Mucosa of gallbladder (tissue), 1 donor: Measurements from ENCODE around the gene ZGLP1. TPM values are rescaled to one million over a fixed set of nuclear protein-coding genes. Genes with fewer than 3 reads are reported as not detected.
A peak's percentile ranks its signal among the peaks of the same experiment; 100 is the strongest.
"Not testable (repeated sequence)": the region's sequence is repeated elsewhere in the genome, so short reads cannot be mapped to it uniquely, and the experiment has no call there.

Experiments used
- DNase-seq: peaks from one replicate; pipeline ENCODE4 v3.0.0-alpha.2; 2020; ENCODE audit warnings: low spot score
- total RNA-seq: library from RNA; stranded (reverse); gene quantifications from one replicate; pipeline ENCODE4 v1.2.1, GENCODE V29; 2021
- donor health status: DM: no; HTN: no; CAD: no.

Gene ZGLP1
- 7.3 TPM for total RNA-seq

DNA sequence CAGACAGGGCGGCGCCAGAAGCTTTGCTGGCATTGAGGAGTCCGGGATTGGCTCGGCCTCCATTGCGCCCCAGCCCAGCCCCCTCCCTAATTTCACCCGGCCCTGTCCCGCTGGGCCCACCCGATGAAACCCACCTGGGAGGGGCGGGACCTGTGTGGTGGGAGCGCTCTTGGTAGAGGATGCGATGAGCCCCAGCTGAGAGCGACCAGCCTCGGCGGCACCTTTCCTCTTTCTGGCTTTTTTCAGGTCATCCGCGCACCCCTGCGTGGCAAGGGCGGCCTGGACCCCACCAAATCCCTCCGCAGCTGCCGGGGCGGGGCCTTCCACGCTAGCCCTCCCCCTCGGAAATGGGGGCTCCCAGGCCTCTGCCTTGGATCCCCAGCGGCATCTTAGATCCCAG, at the start of gene ZGLP1:
TSS of gene ZGLP1 (minus strand) at position 393 of the 400 bp plus-strand sequence.
- no peak for DNase-seq

DNA sequence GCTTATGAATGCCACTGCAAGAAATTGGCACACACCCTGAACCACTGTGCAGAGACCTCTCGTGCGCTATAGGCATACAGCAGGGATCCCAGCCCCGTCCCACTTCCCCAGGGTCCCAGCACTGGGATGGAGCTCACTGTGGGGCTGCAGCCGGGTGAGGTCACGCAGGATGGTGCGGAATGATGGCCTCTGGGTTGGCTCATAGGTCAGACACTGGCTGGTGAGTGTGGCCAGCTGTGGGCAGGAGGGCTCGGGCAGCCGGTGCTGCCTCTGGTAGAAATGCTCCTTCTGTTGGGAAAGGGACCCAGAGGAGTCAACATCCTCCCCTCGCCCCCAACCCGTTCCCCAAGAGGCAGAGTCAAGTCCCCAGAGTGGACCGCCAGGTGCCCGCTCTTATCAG, 46.8 kb upstream of the ZGLP1 start:
- DNase-seq = no peak

DNA sequence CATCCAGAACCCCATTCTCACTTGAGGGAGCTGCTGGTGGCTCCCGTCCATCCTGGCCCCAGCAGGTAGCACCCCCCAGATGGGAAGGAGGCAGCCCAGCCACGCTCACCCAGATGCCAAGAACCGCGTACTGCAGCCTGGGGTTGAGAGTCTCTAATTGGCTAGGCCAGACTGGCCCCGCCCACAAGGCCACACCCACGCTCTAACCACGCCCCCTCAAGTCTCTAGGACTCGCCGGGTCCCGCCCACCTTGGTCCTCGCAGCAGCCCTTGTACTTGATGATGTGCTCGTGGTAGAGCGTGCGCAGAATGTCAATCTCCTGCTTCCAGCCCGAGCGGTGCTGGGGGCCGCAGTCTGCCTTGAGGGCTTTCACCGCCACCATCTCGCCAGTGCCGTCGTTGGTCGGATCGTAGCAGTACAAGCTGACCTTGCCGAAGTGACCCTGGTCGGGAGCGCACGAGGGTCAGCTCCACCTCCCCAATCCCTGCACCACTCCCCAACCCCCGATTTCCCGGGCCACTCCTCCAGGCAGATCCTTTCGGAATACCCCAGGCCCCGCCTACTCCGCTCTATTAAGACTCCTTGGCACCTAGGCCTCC, 44.3 kb upstream of the ZGLP1 start:
- DNase-seq = no peak

DNA sequence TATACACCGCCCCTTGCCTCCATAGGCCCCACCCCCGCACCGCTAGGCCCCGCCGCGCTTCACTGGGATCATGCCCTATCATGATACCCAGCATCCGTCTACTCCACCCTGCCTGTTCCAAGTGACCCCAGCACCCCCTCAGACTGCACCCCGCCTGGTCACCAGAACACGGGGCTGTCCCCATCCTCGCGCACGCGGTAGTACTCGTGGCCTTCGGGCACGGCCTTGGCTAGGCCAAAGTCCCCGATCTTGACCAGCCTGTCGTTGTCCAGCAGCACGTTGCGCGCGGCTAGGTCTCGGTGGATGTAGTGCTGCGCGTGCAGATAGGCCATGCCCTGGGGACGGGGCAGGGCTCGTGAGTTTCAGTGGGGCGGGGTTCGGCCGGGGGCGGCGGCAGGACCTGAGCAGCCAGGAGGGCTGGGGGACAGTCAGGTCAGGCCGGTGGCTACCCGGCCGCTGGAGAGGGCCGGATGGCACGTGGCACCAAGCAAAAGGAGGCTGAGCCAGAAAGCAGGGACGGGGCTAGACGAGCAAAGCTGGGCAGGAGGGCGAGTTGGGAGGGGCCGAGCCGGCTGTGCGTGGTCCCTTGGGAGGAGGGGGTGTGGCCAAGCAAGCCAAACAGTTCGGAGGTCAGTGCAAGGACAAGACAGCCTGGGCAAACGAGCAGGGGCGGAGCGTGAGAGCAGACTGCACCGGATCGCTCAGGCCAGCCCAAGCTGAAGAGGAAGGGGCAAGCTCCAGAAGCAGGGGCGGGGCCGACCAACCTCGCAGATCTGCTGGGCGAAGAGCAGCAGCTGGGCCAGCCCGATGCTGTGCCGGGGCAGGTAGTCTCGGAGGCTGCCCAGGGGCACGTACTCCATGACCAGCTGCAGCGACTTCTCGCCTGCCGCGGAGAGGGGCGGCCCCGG, 43.4 kb upstream of the ZGLP1 start:
- peak; percentile 25 for DNase-seq

DNA sequence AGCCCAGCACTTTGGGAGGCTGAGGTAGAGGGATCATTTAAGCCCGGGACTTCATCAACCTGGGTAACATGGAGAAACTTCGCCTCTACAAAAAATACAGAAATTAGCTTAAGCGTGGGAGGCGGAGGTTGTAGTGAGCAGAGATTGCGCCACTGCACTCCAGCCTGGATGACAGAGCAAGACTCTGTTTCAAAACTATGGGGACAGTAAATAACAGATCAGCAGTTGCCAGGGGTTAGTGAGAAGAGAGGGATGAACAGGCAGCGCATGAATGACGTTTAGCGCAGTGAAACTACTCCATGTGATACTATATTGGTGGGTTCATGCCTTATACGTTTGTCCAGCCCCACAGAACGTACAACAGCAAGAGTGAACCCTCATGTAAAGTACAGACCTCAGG, 36.9 kb upstream of the ZGLP1 start:
- no peak for DNase-seq

DNA sequence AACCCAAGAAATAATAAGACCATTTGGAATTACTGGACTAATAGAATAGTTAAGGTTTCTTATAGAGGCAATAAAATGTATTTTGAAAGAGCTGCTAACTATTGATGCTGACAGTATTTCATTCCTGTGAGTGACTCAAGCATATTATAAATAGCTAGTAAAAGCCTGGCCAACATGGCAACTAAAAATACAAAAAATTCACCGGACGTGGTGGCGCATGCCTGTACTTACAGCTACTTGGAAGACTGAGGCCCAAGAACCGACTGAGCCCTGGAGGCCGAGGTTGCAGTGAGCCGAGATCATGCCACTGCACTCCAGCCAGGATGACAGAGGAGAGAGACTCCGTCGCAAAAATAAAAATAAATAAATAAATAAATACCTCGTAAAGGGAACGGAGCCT, 35.2 kb upstream of the ZGLP1 start:
- no peak for DNase-seq

DNA sequence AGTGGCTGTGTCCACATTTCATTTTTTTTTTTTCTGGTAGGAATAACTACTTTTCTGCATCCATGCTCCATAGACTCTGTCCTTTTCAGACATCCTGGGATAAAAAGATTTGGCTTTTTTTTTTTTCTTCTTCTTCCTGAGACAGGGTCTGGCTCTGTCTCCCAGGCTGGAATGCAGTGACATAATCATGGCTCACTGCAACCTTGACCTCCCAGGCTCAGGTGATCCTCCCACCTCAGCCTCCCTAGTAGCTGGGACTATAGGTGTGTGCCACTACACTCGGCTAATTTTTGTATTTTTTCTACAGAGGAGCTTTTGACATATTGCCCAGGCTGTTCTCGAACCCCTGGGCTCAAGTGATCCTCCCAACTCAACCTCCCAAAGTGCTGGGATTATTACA, 33.9 kb upstream of the ZGLP1 start:
- no peak for DNase-seq

DNA sequence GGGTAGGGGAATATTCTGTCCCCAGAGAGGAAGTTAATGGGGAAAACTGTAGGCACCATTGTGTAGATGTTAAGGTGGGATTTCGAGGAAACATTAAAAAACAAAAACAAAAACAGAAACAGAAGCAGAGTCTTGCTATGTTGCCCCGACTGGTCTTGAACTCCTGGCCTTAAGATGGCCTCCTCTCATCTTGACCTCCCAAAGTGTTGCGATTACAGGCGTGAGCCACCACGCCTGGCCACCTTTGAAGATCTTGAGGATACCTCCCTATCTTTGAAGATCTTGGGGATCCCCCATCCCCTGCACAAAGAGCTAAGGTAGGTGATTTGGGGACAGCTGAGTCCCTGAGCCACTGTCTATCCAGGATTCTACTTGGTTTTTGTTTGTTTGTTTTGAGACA, 30.4 kb upstream of the ZGLP1 start:
- DNase-seq = no peak

DNA sequence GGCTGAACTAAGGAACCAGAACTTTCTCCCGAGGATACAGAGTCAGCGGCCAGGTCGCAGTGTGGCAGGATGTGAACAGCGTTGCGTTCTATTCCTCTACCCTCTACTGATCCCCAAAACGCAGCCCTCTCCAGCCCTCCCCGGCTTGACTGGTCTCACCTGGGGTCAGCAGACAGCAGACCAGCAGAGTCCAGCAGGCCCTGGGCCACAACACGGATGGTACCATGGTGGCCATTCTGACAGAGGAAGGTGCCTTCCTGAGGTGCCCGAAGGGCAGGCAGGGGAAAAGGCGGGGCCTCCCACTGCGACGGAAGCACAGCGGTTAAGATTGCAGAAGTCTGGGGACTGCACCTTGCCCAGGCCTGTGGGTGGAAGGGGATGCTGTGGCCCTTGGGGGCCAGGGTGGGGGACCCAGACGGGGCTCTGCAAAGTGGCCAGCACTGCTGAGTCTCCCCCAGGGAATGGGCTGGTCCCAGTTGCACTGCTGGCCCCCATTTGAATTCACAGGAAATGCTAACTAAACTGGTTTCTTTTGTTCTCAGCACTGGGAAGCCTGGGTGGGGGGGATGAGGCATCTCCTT, 29.9 kb upstream of the ZGLP1 start, which contains the start of gene ICAM3:
TSS of gene ICAM3 (minus strand) at position 245 of the 581 bp plus-strand sequence. CDS start at position 235, 10 bp downstream.
- DNase-seq = no peak

DNA sequence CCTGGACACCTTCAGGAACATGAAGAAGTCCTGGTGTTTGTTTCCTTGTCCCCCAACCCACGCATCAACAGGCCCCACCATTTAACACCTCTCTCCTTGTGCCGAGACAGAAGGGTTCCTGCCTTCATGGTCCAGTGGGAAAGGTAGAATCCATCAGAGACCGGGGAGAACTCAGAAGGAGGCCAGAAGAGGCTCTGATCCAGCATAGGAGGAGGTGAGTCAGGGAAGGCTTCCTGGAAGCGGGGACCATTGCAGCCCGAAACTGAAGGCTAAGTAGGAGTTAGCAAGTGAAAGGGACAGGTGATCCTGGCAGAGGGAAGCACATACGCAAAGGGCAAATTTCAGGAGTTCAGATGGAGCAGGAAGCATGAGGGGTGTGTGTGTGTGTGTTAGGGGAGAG, 29.3 kb upstream of the ZGLP1 start:
- DNase-seq = no peak

DNA sequence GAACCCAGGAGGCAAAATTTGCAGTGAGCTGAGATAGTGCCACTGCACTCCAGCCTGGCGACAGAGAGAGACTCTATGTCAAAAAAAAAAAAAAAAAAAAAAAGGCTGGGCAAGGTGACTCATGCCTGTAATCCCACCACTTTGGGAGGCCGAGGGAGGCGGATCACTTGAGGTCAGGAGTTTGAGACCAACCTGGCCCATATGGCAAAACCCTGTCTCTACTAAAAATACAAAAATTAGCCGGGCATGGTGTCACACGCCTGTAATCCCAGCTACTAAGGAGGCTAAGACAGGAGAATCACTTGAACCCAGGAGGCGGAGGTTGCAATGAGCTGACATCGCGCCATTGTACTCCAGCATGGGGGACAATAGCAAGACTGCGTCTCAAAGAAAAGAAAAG, 27.1 kb upstream of the ZGLP1 start:
- not testable (repeated sequence) for DNase-seq

DNA sequence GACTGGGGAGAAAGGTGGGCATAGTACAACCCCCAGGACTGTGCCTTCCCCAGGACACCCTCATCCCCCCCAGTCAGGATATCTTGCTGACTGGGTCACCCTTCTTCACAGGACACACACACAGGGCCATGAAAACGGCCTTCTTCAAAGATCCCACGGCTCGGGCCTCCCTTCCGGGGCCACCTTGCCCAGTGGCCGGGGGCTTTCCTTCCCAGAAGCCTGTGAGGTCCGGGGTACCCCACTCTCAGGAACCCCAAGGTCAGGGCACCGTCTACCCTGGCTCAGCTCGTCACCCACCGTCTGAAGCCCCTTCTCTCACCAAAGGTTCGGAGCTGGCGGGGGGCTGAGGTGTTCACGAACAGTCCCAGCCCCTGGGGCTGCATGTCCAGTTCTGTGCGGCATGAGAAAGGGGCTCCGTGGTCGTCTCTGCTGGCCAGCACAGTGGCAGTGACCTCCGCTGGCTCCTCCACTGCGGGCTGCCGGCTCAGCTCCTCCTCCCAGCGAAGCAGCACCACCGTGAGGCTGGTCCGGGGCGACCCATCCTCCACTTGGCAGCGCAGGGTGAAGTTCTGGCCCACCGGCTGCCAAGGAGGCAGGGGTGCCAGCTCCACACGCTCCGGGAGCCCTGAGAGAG, 25.9 kb upstream of the ZGLP1 start:
- no peak for DNase-seq

DNA sequence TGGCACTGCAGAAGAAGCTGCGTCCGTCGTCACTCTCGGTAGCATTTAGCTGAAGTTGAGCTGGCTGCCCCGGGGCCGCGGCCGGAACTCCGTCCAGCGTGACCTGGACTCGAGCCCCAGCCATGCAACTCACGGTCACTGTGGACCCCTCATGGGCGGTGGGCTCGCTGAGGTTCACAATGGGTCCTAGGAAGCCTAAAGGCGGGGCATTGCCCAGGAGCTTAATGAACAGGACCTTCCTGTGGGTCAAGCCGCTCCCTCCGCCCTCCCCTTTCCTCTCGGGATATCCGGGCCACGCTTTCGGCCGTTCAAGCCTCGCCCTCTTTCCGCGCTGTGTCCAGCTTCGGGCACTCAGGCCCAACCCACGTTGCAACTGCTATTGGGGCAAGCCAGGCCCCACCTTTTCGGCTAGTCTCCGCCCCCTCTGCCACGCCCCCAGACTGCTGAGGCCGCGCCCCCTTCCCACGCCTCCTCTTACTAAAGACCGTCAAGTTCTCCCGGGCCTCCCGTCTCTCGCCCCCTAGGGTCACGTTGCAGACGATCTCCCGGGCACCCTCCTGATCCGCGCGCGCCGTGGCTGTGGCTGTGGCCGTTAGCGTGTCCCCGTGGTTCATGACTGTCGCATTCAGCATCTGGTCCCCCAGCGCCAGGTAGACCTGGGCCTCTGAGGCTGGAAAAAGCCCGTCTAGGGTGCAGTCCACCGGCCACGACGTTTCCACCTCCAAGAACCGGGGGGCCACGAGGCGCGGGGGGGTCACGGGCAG, 25.2 kb upstream of the ZGLP1 start:
- peak; percentile 94 for DNase-seq

DNA sequence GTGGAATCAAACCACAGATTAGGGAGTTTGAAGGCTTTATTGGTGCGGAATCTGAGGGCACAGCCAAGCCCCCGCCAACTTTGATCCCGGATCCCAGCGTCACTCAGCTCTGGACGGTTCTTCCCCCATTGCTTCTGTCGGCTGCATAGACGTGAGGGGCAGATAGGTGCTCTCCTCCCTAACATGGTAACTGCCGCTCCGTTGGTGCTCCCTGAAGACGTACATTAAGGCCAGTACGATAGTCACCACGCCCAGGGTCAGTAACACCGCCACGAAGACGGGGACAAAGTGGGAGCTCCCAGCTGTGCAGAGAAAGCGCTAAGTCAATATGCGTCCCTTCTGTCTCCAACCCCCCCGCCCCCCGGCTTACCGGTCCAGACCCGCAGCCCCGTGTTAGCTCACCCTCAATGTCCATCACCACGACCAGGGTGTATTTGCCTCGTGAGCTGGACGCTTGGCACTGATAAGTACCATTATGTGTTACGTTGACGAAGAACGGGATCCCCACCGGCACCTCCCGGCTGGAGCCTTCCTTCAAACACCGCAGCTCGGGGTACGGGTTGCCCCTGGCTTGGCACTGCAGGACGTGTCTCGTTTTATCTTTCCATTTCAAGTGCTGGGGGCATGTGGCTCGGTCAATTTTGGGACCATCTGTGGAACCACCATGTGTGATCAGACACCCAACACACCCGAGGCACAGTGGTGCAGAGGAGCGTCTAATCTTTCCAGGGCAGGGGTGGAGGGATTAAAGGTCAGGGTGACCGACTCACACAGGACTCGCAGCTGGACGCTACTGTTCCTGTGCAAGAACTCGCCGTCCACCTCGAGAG, 24.4 kb upstream of the ZGLP1 start:
- DNase-seq = no peak

DNA sequence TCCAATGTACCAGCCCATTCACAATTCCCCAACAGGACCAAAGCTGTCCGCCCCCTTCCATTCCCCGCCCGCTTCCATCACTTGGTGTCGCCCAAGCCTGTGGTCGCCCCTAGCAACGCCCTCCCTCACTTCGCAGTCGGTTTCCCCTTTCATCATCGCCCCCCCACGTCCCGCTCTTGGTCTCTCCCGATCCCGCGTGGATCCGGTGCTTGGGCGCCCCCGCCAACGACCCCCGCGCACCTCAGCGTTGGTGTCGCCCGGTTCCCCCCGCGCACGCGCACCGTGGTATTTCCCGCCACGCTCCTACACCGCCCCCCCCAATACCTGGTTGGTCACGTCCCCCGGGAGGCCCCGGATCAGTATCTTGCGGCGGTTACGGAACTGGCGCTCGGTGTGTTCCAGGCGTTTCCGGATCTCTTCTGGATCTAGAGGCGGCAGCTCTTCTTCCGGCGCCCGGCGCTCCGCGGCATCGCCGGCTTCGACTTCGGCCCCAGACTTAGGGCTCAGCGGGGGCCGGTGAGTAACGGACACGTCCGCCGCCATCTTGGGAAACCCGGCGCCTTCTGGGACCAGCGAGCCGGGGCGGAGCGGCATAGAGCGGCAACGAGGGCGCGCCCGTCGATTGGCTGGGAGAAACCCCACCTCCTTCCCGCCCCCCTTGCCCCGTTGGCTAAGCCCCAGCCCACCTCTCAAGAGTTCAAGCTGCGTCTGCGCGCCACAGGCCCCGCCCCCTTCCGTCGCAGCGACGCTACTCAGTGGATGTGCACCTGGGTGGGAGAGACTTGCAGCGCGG, 23.5 kb upstream of the ZGLP1 start, which contains the start of gene RAVER1:
TSS of gene RAVER1 (minus strand) at position 565 of the 793 bp plus-strand sequence. CDS start at position 543, 22 bp downstream.
- peak; percentile 98 for DNase-seq

DNA sequence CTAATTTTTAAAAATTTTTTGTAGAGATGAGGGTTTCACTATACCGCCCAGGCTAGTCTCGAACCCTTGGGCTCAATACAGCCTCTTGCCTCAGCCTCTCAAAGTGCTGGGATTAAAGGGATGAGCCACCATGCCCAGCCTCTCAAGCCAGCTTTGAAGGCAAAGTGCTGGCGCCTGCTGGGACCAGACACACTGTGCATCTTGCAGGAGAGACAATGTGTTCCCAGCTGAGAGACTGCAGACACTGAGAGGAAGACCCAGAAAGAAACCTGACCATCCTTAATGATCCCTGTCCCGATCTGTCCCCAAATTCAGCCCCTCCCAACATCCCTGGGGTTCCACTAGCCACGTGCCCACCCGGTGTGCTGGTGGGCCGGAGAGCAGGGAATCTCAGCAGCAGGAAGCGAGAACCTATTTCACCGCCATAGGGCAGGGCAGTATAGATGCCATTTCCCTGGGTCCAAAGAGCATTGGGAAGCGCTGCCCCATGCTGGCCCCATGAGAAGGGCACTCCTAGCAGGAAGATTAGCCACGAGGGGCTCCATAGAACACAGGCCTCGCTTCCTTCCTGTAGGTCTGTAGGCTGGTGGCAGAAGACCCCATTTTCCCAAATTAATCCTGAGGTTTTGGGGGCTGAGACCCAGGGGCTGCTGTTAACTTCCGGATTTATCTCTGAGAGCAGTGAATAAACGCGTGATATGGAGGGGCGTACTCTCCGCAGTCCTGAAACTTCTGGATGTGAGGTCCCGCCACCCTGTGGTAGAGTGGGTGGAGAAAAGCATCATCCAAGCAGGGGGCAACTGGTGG, 22.7 kb upstream of the ZGLP1 start:
- DNase-seq = no peak

DNA sequence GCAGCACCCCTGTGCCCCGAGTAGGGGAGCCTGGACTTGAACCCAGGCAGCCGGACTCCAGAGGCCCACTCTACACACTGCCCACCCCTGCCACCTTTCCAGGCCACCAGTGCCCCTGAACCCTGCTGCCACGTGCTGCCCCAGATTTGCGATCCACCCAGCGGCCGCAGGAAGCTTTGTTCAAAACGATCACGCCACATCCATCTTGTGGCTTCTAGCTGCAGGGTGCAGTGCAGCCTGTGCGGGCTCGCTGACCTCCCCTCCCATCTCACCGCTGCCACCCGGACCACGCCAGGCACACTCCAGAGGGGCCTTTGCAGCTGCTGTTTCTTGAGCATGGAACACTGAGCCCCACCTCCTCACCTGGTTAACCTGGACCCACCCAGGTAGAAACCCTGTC, 19.9 kb upstream of the ZGLP1 start:
- no peak for DNase-seq

DNA sequence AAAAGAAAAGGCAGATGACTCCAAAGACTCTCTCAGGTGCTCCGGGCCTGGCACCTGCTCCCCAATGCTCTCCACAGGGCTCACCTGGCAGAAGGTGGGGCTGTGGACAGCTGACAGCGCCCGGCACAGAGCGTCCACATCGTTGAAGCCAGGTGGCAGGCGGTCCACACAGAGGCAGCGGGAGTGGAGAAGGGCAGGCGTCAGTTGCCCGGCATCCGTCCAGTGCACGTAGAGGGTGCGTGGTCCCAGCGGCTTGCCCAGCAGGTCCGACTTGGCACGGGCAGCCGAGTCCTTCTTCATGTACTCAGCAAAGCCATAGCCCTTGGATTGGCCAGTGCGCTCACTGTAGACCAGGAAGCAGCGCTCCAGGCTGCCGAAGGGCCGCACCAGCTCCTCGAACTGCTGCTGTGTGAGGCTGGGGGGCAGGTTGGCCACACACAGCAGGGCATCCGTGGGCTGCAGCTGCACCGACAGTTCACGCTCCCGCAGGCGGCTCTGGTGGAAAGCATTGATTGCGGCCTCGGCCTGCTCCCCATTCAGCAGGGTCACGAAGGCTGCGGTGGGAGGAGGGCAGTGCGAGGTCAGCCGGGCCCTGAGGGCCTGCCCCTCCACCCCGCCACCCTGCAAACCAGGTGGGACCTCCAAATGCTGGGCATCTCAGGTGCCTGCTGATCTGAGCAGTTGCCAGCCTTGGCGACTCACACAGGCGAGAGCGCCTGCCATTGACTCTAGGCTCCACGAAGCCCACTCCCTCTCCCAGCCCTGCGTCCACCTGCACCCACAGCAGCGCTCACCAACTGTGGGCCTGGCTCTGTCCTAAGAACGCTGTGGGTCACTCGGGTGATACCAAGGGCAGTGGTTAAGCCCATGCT, 19.2 kb upstream of the ZGLP1 start:
- DNase-seq = no peak
